H9 (cell line): ENCODE data around the gene DUOXA2. TPM values are rescaled to one million over a fixed set of nuclear protein-coding genes. Genes with fewer than 3 reads are reported as not detected.

Experiments used
- DNase-seq: peaks from one replicate; pipeline ENCODE4 v3.0.0-alpha.2; 2017
- H2AFZ ChIP-seq: one replicate; pipeline ENCODE4 v1.6.1; 2013; ENCODE audit warnings: mild to moderate bottlenecking, low read length, control low read depth, moderate library complexity
- H2AK5ac ChIP-seq: 2 replicates; pipeline ENCODE4 v1.6.1; 2013; ENCODE audit warnings: low read length, control low read depth, mixed read lengths; ENCODE audit not compliant: insufficient read length
- H2BK120ac ChIP-seq: one replicate; pipeline ENCODE4 v1.6.1; 2013; ENCODE audit warnings: low read depth, mild to moderate bottlenecking, low read length, control low read depth, inconsistent platforms; ENCODE audit not compliant: poor library complexity, severe bottlenecking
- H2BK12ac ChIP-seq: 2 replicates; pipeline ENCODE4 v1.6.1; 2013; ENCODE audit warnings: low read length, control low read depth, mixed read lengths, low read depth; ENCODE audit not compliant: insufficient read length
- H2BK15ac ChIP-seq: 2 replicates; pipeline ENCODE4 v1.6.1; 2013; ENCODE audit warnings: low read depth, low read length, control low read depth
- H2BK20ac ChIP-seq: one replicate; pipeline ENCODE4 v1.6.1; 2013; ENCODE audit warnings: low read depth, mild to moderate bottlenecking, low read length, control low read depth, inconsistent platforms; ENCODE audit not compliant: poor library complexity, severe bottlenecking
- H2BK5ac ChIP-seq: 2 replicates; pipeline ENCODE4 v1.6.1; 2013; ENCODE audit warnings: low read length, control low read depth, mixed read lengths; ENCODE audit not compliant: insufficient read length
- H3K14ac ChIP-seq: 2 replicates; pipeline ENCODE4 v1.6.1; 2013; ENCODE audit warnings: low read length, control low read depth; ENCODE audit not compliant: insufficient read depth
- H3K18ac ChIP-seq: 2 replicates; pipeline ENCODE4 v1.6.1; 2013; ENCODE audit warnings: low read depth, mild to moderate bottlenecking, mixed read lengths, low read length, control low read depth; ENCODE audit not compliant: insufficient read length
- H3K23ac ChIP-seq: 2 replicates; pipeline ENCODE4 v1.6.1; 2013; ENCODE audit warnings: low read length, control low read depth, mixed read lengths, low read depth; ENCODE audit not compliant: insufficient read length
- H3K23me2 ChIP-seq: 2 replicates; pipeline ENCODE4 v1.6.1; 2013; ENCODE audit warnings: low read depth, mild to moderate bottlenecking, mixed read lengths, low read length, control low read depth; ENCODE audit not compliant: insufficient read length, poor library complexity, severe bottlenecking
- H3K27ac ChIP-seq: 2 replicates; pipeline ENCODE4 v1.5.1; 2013; ENCODE audit warnings: low read length, control low read depth, mixed read lengths, low read depth; ENCODE audit not compliant: insufficient read length
- H3K27me3 ChIP-seq: 2 replicates; pipeline ENCODE4 v1.6.1; 2013; ENCODE audit warnings: low read length, control low read depth, inconsistent platforms; ENCODE audit not compliant: insufficient read depth
- H3K4ac ChIP-seq: 2 replicates; pipeline ENCODE4 v1.6.1; 2013; ENCODE audit warnings: low read depth, mild to moderate bottlenecking, control low read depth, inconsistent platforms, low read length, moderate library complexity
- H3K4me1 ChIP-seq: 2 replicates; pipeline ENCODE4 v1.6.1; 2013; ENCODE audit warnings: low read length, control low read depth, inconsistent platforms; ENCODE audit not compliant: insufficient read depth
- H3K4me2 ChIP-seq: 2 replicates; pipeline ENCODE4 v1.6.1; 2013; ENCODE audit warnings: low read length, control low read depth, mixed read lengths; ENCODE audit not compliant: insufficient read length, insufficient read depth
- H3K56ac ChIP-seq: 2 replicates; pipeline ENCODE4 v1.6.1; 2013; ENCODE audit warnings: low read depth, mild to moderate bottlenecking, mixed read lengths, low read length, control low read depth; ENCODE audit not compliant: insufficient read length
- H3K79me1 ChIP-seq: 2 replicates; pipeline ENCODE4 v1.6.1; 2013; ENCODE audit warnings: low read depth, mild to moderate bottlenecking, moderate library complexity, low read length, control low read depth, inconsistent platforms; ENCODE audit not compliant: insufficient read depth, poor library complexity, severe bottlenecking
- H3K79me2 ChIP-seq: 2 replicates; pipeline ENCODE4 v1.6.1; 2013; ENCODE audit warnings: low read length, control low read depth, inconsistent platforms; ENCODE audit not compliant: insufficient read depth
- H3K9ac ChIP-seq: 2 replicates; pipeline ENCODE4 v1.6.1; 2013; ENCODE audit warnings: low read length, control low read depth, mixed read lengths; ENCODE audit not compliant: insufficient read length; ENCODE audit errors: extremely low read depth
- H3K9me3 ChIP-seq: one replicate; pipeline ENCODE4 v1.6.1; 2013; ENCODE audit warnings: low read depth, low read length, inconsistent platforms; ENCODE audit not compliant: control insufficient read depth
- H3T11ph ChIP-seq: one replicate; pipeline ENCODE4 v1.6.1; 2013; ENCODE audit warnings: mild to moderate bottlenecking, low read length, control low read depth, inconsistent platforms
- H4K20me1 ChIP-seq: one replicate; pipeline ENCODE4 v1.6.1; 2013; ENCODE audit not compliant: control insufficient read depth, insufficient read length, insufficient read depth
- H4K5ac ChIP-seq: 2 replicates; pipeline ENCODE4 v1.6.1; 2013; ENCODE audit warnings: low read depth, mild to moderate bottlenecking, mixed read lengths, low read length, control low read depth; ENCODE audit not compliant: insufficient read length
- H4K8ac ChIP-seq: replicated peaks from 2 replicates; pipeline ENCODE4 v1.6.1; 2013; ENCODE audit warnings: low read length, control low read depth, mixed read lengths, low read depth; ENCODE audit not compliant: insufficient read length
- H4K91ac ChIP-seq: 2 replicates; pipeline ENCODE4 v1.6.1; 2013; ENCODE audit warnings: low read depth, mild to moderate bottlenecking, moderate library complexity, mixed read lengths, low read length, control low read depth; ENCODE audit not compliant: insufficient read length
- H3K27ac Mint-ChIP-seq, 3 experiments: 2 replicates in 2 of 3; 3 replicates in 1 of 3; pipeline ENCODE4 v1.8.0; 2020 to 2021; ENCODE audit warnings: mixed read lengths in 3 of 3, mild to moderate bottlenecking in 1 of 3, moderate library complexity in 1 of 3
- H3K27me3 Mint-ChIP-seq: 2 replicates; pipeline ENCODE4 v1.8.0; 2021; ENCODE audit warnings: low read depth, mild to moderate bottlenecking, moderate library complexity, mixed read lengths
- H3K36me3 Mint-ChIP-seq, 3 experiments: 2 replicates in 2 of 3; 3 replicates in 1 of 3; pipeline ENCODE4 v1.8.0; 2020 to 2021; ENCODE audit warnings: low read depth in 3 of 3, mixed read lengths in 3 of 3; ENCODE audit not compliant: insufficient read depth in 1 of 3
- H3K4me1 Mint-ChIP-seq, 2 experiments: 2 replicates each; pipeline ENCODE4 v1.8.0; 2020; ENCODE audit warnings: mixed read lengths in 2 of 2
- H3K4me3 Mint-ChIP-seq, 2 experiments: 2 replicates in 1 of 2; 3 replicates in 1 of 2; pipeline ENCODE4 v1.8.0; 2020 to 2021; ENCODE audit warnings: mild to moderate bottlenecking in 2 of 2, mixed read lengths in 2 of 2, moderate library complexity in 1 of 2
- H3K9me3 Mint-ChIP-seq, 2 experiments: 2 replicates in 1 of 2; 3 replicates in 1 of 2; pipeline ENCODE4 v1.8.0; 2020; ENCODE audit warnings: mild to moderate bottlenecking in 2 of 2, mixed read lengths in 2 of 2, moderate library complexity in 1 of 2
- WGBS: extraction: QIAGEN DNeasy Blood & Tissue Kit; methylation state at CpG from one replicate; pipeline ENCODE4 v1.1.7; 2013; ENCODE audit warnings: missing lambda C conversion rate, low lambda C conversion rate, mixed read lengths; ENCODE audit not compliant: insufficient read length; ENCODE audit errors: extremely low coverage; 5-methylcytosine and 5-hydroxymethylcytosine counted together
- long read RNA-seq: library from polyadenylated mRNA; unstranded; transcript quantifications from one replicate; pipeline ENCODE4 v2.0.0, GENCODE V29; 2020
- total RNA-seq: library from RNA; stranded (reverse); gene quantifications from 2 replicates; pipeline ENCODE4 v1.2.1, GENCODE V29; 2021
- TF ChIP-seq, protein P1 (sequence below): fragments of 200-600 bp; sonication (generic); conservative IDR thresholded peaks from 3 replicates; pipeline ENCODE4 v1.8.0; 2021; ENCODE audit warnings: antibody characterized with exemption, mild to moderate bottlenecking

DUOXA2 gene
- total RNA-seq = not detected in 2 replicates
- long read RNA-seq = 0 reads

DNA sequence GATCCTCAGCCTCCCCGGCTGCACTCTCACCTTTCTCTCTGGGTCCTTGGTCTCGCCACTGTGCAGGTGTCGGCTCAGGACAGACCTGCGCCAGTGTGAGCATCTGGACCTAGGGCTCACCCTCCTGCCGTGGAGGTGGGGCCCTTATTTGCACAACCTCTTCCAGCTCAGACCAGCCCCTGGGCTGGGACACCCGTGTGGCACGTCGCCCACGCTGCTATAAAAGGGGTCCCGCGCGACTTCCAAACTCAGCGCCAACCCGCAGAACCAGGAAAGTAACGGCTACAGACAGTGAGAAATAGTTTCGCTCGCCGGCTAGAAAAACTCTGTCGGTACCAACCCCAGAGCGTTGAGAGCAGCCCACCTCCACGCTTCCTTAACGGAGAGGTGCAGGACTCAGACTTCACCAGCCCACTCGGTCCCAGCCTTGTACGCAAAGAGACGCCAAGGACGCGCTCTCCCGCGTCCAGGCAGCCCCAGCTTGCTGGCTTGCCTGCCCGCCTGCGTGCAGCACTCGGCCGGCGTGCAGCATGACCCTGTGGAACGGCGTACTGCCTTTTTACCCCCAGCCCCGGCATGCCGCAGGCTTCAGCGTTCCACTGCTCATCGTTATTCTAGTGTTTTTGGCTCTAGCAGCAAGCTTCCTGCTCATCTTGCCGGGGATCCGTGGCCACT lies at the start of gene DUOXA2, which contains the start of gene DUOX2:
Gene DUOXA2, plus strand, starts transcription at position 251 of the 675 bp plus-strand sequence. Its CDS starts 280 bp downstream, at position 531.
Gene DUOX2, minus strand, starts transcription at position 97 of the 675 bp plus-strand sequence. CDS start 761 bp downstream, outside the sequence.
- no peak within 1 kb of the TSS for H4K8ac ChIP-seq
- H3T11ph ChIP-seq = no peak within 1 kb of the TSS
- DNase-seq = no peak
- Mint-ChIP-seq H3K9me3 (peaks cover 6 to 13% of the 10 kb centered on the region in 2 experiments), H3K4me1 (peaks cover 20 to 38% of the 10 kb centered on the region in 2 experiments), H3K36me3 (no peaks in the 10 kb centered on the region; a peak in 2 of 7 replicates), H3K27me3 (peaks cover 90% of the 10 kb centered on the region), H3K4me3 (peak within 1 kb of the TSS; percentile 57 to 73), H3K27ac (no peak within 1 kb of the TSS)
- H3K56ac ChIP-seq = no peak within 1 kb of the TSS
- peaks cover 78% of the 10 kb centered on the region for H3K27me3 ChIP-seq
- no peaks in the 10 kb centered on the region for H3K79me2 ChIP-seq
- H2BK15ac ChIP-seq = no peak within 1 kb of the TSS
- H3K4me1 ChIP-seq = no peaks in the 10 kb centered on the region; the same call in 1 of the 2 replicates
- H2AFZ ChIP-seq = no peak within 1 kb of the TSS
- H3K4me2 ChIP-seq = peak within 1 kb of the TSS; percentile 54
- WGBS = no CpG with 5 or more reads among the region's 42 CpGs
- H4K20me1 ChIP-seq = peaks cover 6% of the 10 kb centered on the region
- H3K23me2 ChIP-seq = peaks cover 2% of the 10 kb centered on the region
- no peak within 1 kb of the TSS for H3K23ac ChIP-seq
- no peak within 1 kb of the TSS for H3K18ac ChIP-seq
- no peak within 1 kb of the TSS for H4K5ac ChIP-seq
- no peak within 1 kb of the TSS for H2BK20ac ChIP-seq
- H2BK120ac ChIP-seq = no peak within 1 kb of the TSS
- no peaks in the 10 kb centered on the region for H3K9me3 ChIP-seq
- no peaks in the 10 kb centered on the region for H3K79me1 ChIP-seq
- TF ChIP-seq, protein P1, sequence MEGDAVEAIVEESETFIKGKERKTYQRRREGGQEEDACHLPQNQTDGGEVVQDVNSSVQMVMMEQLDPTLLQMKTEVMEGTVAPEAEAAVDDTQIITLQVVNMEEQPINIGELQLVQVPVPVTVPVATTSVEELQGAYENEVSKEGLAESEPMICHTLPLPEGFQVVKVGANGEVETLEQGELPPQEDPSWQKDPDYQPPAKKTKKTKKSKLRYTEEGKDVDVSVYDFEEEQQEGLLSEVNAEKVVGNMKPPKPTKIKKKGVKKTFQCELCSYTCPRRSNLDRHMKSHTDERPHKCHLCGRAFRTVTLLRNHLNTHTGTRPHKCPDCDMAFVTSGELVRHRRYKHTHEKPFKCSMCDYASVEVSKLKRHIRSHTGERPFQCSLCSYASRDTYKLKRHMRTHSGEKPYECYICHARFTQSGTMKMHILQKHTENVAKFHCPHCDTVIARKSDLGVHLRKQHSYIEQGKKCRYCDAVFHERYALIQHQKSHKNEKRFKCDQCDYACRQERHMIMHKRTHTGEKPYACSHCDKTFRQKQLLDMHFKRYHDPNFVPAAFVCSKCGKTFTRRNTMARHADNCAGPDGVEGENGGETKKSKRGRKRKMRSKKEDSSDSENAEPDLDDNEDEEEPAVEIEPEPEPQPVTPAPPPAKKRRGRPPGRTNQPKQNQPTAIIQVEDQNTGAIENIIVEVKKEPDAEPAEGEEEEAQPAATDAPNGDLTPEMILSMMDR = no peak
- H3K27ac ChIP-seq = no peak within 1 kb of the TSS
- no peak within 1 kb of the TSS for H3K9ac ChIP-seq
- no peak within 1 kb of the TSS for H2AK5ac ChIP-seq
- H3K14ac ChIP-seq = no peak within 1 kb of the TSS
- H2BK5ac ChIP-seq = no peak within 1 kb of the TSS
- no peak within 1 kb of the TSS for H2BK12ac ChIP-seq
- no peak within 1 kb of the TSS for H4K91ac ChIP-seq
- H3K4ac ChIP-seq = no peak within 1 kb of the TSS
